Adipocyte (in vitro differentiated cells): ENCODE results near the gene LMTK3.

ENCODE experiments used
- DNase-seq: peaks from one replicate; pipeline ENCODE4 v3.0.0-alpha.2; 2015; ENCODE audit warnings: low read depth
- H3K27me3 ChIP-seq: replicated peaks from 2 replicates; pipeline ENCODE4 v1.7.0; 2013; ENCODE audit warnings: mild to moderate bottlenecking, low read length, moderate library complexity; ENCODE audit not compliant: control insufficient read depth, insufficient read depth
- H3K36me3 ChIP-seq: 2 replicates; pipeline ENCODE4 v1.7.0; 2013; ENCODE audit warnings: low read length, mild to moderate bottlenecking, moderate library complexity; ENCODE audit not compliant: control insufficient read depth, insufficient read depth, severe bottlenecking
- H3K4me1 ChIP-seq: 2 replicates; pipeline ENCODE4 v1.7.0; 2013; ENCODE audit warnings: mild to moderate bottlenecking, low read length, moderate library complexity; ENCODE audit not compliant: control insufficient read depth, insufficient read depth
- H3K4me3 ChIP-seq: 2 replicates; pipeline ENCODE4 v1.7.0; 2013; ENCODE audit warnings: mild to moderate bottlenecking, low read length, moderate library complexity
- H3K9ac ChIP-seq: 2 replicates; pipeline ENCODE4 v1.7.0; 2013; ENCODE audit warnings: mild to moderate bottlenecking, low read length, moderate library complexity
- H3K9me3 ChIP-seq: 2 replicates; pipeline ENCODE4 v1.7.0; 2013; ENCODE audit warnings: mild to moderate bottlenecking, low read length, moderate library complexity; ENCODE audit not compliant: control insufficient read depth

LMTK3 gene

DNA sequence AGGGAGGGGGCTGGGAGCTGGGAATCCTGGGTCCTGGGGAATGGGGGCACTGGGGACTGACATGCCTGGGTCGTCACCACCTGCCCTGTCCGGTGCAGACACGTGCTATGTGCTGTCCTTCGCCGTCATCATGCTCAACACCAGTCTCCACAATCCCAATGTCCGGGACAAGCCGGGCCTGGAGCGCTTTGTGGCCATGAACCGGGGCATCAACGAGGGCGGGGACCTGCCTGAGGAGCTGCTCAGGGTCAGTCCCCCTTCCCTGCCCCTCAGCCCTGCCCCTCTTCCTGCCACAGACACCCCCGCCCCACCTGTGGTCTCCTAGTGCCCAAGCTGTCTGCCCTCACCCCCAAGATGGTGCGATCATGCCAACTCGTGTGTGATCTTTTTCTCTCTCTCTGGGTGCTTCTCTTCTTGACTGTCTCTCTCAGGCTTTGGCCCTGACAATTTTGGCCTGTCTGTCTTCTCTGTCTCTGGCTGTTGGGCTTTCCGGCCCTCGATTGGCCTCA lies 37.5 kb downstream of the LMTK3 start:
- H3K9ac ChIP-seq = no peak overlapping the region
- H3K36me3 ChIP-seq = peaks cover 72% of the 10 kb centered on the region
- H3K27me3 ChIP-seq = no peaks in the 10 kb centered on the region
- no peak for DNase-seq
- peaks cover 10% of the 10 kb centered on the region for H3K4me1 ChIP-seq
- no peak overlapping the region for H3K4me3 ChIP-seq
- H3K9me3 ChIP-seq = no peaks in the 10 kb centered on the region

DNA sequence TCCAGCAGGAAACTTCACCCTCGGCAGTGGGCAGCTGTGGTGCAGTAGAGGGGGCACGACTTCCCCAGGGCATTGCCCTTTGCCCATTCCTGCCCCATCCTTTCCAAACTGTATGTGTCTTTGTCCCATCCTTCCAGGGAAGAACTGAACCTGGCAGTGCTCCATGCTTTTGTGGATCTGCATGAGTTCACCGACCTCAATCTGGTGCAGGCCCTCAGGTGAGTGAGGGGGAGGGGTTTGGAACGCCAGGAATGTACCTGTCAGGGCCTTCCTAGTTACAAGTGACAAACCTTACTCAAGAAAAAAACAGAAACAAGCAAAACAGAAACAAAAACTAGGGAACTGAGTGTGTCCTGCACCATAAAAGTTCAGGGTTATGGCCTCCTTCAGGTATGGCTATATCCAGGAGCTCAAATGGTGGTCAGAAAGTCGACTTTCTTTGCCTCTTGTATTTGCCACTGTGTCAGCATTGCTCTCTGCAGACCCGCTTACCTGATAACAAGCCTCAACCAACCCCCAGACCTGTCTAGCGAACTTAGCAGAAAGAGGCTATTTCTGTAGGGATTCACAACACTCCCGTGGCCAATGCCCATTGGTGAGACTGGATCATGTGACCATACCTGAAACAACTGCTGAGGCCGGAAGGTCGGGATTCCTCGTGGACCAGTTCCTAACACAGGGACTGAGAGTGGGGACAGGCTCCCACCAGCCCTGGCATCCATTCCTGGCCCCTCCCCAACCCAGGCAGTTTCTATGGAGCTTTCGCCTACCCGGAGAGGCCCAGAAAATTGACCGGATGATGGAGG lies 38.3 kb downstream of the LMTK3 start:
- no peak for DNase-seq
- H3K4me3 ChIP-seq = no peak overlapping the region
- no peak overlapping the region for H3K9ac ChIP-seq
- H3K36me3 ChIP-seq = peaks cover 70% of the 10 kb centered on the region
- no peaks in the 10 kb centered on the region for H3K9me3 ChIP-seq
- H3K4me1 ChIP-seq = peaks cover 10% of the 10 kb centered on the region
- no peaks in the 10 kb centered on the region for H3K27me3 ChIP-seq

DNA sequence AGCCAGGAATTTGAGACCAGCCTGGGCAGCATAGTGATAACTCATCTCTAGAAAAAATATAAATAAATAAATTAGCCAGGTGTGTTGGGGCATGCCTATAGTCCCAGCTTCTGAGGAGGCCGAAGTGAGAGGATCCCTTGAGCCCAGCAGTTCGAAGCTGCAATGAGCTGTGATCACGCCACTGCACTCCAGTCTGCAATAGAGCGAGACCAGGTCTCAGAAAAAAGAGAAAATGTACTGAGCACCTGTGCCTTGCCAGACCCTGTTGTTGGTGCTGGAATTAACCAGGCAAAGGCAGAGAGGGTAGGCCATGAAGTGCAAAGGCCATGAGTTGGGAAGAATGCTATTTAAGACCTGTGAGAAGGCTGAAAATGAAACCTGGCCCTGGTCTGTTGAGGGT lies 39.8 kb downstream of the LMTK3 start:
- no peak for DNase-seq
- Histone ChIP-seq H3K36me3 (peaks cover 62% of the 10 kb centered on the region), H3K4me3 (no peak overlapping the region), H3K9me3 (no peaks in the 10 kb centered on the region), H3K4me1 (peaks cover 18% of the 10 kb centered on the region), H3K9ac (no peak overlapping the region), H3K27me3 (no peaks in the 10 kb centered on the region)

DNA sequence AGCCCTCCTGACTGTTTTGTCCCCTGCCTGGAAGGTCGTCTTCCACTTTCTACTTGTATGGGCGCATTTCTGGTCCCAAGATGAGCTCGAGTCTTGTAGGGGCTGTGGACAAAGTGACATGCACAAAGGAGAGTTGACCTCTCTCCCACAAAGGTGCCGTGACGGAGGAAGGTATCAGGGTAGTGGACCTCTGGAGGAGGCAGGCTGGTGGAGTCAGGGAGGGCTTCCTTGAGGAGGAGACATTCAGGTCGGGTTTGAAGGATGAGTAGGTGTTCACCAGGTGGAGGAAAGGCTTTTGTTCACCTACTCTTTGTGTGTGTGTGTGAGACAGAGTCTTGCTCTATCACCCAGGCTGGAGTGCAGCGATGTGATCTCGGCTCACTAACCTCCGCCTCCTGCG lies 40.8 kb downstream of the LMTK3 start:
- DNase-seq = no peak
- Histone ChIP-seq H3K9ac (peak overlapping the region; percentile 98), H3K4me1 (peaks cover 24% of the 10 kb centered on the region), H3K4me3 (peak overlapping the region; percentile 95), H3K36me3 (peaks cover 54% of the 10 kb centered on the region), H3K27me3 (no peaks in the 10 kb centered on the region), H3K9me3 (no peaks in the 10 kb centered on the region)

DNA sequence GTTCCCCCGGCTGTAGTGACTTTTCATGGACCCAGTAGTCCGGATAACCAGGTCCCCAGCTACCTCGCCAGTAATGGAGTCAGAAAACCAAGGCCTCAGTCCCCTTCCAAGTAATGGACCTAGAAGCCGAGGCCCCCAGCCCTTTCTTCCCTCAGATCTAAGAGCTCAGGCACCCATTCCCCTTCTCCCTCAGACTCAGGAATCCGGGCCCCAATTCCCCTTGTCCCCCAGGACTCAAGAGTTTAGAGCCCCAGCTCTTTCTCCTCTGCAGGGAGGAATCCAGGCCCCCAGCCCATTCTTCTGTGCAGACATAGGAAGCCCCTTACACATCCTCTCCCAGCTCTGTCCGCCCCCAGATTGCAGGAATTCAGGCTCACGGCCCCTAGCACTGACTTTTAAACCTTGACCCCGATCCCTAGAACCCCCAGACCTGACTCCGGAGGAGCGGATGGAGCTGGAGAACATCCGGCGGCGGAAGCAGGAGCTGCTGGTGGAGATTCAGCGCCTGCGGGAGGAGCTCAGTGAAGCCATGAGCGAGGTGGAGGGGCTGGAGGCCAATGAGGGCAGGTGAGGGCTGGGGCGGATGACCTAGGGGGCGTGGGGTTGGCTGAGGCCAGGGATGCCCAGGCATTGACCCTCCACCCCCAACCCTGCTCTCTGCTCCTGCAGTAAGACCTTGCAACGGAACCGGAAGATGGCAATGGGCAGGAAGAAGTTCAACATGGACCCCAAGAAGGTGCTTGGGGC lies 41.5 kb downstream of the LMTK3 start:
- H3K4me3 ChIP-seq = peak overlapping the region; percentile 95
- peaks cover 24% of the 10 kb centered on the region for H3K4me1 ChIP-seq
- DNase-seq = no peak
- peaks cover 46% of the 10 kb centered on the region for H3K36me3 ChIP-seq
- no peaks in the 10 kb centered on the region for H3K9me3 ChIP-seq
- no peaks in the 10 kb centered on the region for H3K27me3 ChIP-seq
- H3K9ac ChIP-seq = peak overlapping the region; percentile 98

DNA sequence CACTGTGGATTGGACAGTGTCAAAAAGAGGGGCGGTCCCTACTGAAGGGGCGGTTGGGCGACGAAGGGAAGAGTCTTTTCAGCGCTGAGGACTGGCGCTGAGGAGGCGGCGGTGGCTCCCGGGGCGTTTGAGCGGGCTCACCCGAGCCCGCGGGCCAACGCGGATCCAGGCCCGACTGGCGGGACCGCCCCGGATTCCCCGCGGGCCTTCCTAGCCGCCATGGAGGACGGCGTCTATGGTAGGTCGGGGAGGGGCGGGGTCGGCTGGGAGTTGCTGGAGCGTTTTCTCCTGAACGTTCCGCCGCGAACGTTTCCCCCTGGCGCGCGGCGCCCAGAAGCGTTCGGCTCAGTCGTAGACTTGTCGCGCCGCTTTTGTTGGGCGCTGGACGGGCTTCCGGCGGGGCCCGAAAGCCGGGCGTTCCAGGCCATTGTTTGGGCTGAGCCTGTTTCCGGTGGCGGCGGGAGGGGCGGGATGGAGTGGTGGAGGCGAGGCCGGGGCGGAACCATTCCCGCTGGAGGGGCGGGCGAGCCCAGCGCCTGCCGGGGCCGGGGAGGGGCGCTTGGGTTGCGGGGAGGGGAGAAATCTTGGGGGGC lies 42.2 kb downstream of the LMTK3 start, which contains the start of gene CYTH2:
Gene CYTH2 (plus strand): TSS at position 81 of the 593 bp plus-strand sequence. CDS start 139 bp downstream, at position 220.
- peaks cover 39% of the 10 kb centered on the region for H3K36me3 ChIP-seq
- peaks cover 24% of the 10 kb centered on the region for H3K4me1 ChIP-seq
- peak within 1 kb of the TSS; percentile 95 for H3K4me3 ChIP-seq
- H3K9ac ChIP-seq = peak within 1 kb of the TSS; percentile 98
- peak; percentile 93 for DNase-seq
- no peaks in the 10 kb centered on the region for H3K9me3 ChIP-seq
- no peaks in the 10 kb centered on the region for H3K27me3 ChIP-seq

DNA sequence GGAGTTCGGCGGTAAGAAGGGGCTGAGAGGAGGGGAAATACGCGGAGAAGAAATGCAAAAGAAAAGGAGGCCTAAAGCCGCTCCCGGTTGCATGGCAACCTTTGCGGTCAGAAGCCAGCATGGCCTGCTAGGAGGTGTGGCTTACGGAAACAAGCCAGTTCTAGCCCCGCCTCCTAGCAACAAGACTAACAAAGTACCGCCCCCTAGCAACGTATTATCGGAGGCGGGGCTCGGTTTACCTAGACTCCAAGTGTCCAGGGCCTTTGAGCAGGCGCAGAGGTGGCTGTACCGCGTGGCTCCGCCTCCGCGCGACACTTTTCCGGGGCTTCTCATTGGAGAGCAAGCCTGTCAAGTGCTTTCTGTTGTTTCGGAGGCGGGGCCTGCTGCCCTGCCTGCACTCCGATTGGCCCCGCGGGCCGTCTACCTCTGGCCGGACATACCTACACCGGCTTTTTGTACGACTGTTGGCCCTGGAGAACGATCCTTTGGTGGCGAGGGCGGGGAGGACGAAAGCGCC lies 42.8 kb downstream of the LMTK3 start:
- Histone ChIP-seq H3K27me3 (no peaks in the 10 kb centered on the region), H3K4me3 (peak overlapping the region; percentile 95), H3K9me3 (no peaks in the 10 kb centered on the region), H3K36me3 (peaks cover 34% of the 10 kb centered on the region), H3K4me1 (peaks cover 24% of the 10 kb centered on the region), H3K9ac (peak overlapping the region; percentile 98)
- peak; percentile 100 for DNase-seq

DNA sequence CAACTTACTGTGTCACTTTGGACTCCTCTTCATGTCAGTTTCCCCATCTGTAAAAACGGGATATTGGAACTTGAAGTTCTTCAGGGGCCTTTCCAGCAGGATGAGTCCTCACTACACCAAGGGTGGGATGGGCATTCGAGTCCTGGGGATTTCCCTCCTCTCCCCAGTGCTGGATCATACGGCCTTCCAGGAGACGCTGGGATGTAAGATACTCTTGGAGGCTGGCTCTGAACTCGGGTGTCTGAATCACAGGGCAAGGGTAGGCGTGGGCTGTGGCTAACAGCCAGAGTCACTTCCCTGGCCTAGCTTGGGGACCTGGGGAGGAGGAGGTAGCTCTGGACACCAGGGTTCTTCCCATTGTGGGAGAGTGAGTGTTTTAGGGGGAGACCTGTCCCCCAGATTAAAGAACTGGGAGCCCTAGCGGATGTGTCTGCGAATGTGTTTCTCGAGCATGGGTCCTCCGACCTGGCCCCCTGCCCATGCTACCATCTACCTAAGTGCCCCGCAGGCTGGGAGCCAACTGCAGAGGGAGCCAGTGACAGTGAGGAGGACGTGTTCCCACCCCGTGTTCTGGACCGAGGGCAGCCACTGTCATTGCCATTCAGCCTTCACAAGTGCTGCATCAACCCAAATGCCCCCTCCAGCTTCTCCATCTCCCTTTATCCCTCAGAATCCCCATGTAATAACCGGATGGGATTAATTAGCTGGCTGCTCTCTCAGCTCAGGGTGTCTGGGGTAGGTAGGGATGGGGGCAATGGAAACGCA lies 44.9 kb downstream of the LMTK3 start:
- Histone ChIP-seq H3K4me1 (peaks cover 24% of the 10 kb centered on the region), H3K9me3 (no peaks in the 10 kb centered on the region), H3K4me3 (no peak overlapping the region), H3K27me3 (no peaks in the 10 kb centered on the region), H3K36me3 (peaks cover 14% of the 10 kb centered on the region), H3K9ac (no peak overlapping the region)
- peak; percentile 22 for DNase-seq

DNA sequence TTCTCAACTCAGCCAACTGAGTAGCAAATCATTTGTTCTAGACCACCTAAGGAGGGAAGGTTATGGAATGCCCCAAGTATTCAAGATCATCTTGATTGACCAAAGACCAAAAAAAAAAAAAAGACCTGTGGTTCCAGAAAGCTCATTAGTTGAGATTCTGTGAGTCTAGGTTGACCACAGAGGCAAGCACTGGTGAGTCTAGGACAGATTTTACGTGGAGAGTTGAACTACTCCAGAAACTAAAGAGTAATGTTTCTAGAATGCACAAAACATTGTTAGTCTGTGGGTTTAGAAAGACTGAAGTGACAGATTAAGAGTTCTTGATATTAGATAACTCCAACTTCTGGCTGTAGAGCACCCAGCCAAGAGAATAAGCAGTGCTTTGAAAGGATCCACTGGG lies 46.4 kb downstream of the LMTK3 start:
- no peak overlapping the region for H3K4me3 ChIP-seq
- no peaks in the 10 kb centered on the region for H3K36me3 ChIP-seq

DNA sequence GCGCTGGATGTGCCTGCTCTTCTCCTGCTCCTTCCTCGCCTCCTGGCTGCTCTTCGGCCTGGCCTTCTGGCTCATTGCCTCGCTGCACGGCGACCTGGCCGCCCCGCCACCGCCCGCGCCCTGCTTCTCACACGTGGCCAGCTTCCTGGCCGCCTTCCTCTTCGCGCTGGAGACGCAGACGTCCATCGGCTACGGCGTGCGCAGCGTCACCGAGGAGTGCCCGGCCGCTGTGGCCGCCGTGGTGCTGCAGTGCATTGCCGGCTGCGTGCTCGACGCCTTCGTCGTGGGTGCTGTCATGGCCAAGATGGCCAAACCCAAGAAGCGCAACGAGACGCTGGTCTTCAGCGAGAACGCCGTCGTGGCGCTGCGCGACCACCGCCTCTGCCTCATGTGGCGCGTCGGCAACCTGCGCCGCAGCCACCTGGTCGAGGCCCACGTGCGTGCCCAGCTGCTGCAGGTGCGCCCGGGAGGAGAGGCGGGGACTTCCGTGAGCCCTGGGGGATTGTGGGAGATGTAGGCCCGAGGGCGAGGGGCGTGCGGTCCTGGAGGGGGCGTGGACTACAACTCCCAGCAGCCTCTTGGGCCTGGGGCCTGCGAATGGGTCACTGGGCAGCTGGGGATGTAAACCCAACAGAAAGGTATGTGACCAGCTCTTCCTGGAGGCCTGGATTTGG lies 49.5 kb downstream of the LMTK3 start:
- H3K9ac ChIP-seq = no peak overlapping the region
- no peaks in the 10 kb centered on the region for H3K9me3 ChIP-seq
- no peak for DNase-seq
- peaks cover 3% of the 10 kb centered on the region for H3K36me3 ChIP-seq
- H3K27me3 ChIP-seq = no peaks in the 10 kb centered on the region
- peaks cover 8% of the 10 kb centered on the region for H3K4me1 ChIP-seq
- no peak overlapping the region for H3K4me3 ChIP-seq

More for the DNA sequence above, 46.4 kb downstream of the LMTK3 start:
- no peak for DNase-seq
- H3K4me1 ChIP-seq = peaks cover 17% of the 10 kb centered on the region
- no peaks in the 10 kb centered on the region for H3K27me3 ChIP-seq
- no peaks in the 10 kb centered on the region for H3K9me3 ChIP-seq
- H3K9ac ChIP-seq = no peak overlapping the region
